Measurements from ENCODE around the gene PNLIPRP2.

PNLIPRP2 gene

GRCh38 chr10:116620423-116621400, at the start of gene PNLIPRP2:
PNLIPRP2 (plus strand) TSS chr10:116620953.
- DNase-seq (ENCODE audit: low read depth): no peak

- DNase-seq (ENCODE audit: low read depth): no peak
These were observed 46.0 kb upstream of the PNLIPRP2 start for GRCh38 chr10:116574797-116575196.

DNA sequence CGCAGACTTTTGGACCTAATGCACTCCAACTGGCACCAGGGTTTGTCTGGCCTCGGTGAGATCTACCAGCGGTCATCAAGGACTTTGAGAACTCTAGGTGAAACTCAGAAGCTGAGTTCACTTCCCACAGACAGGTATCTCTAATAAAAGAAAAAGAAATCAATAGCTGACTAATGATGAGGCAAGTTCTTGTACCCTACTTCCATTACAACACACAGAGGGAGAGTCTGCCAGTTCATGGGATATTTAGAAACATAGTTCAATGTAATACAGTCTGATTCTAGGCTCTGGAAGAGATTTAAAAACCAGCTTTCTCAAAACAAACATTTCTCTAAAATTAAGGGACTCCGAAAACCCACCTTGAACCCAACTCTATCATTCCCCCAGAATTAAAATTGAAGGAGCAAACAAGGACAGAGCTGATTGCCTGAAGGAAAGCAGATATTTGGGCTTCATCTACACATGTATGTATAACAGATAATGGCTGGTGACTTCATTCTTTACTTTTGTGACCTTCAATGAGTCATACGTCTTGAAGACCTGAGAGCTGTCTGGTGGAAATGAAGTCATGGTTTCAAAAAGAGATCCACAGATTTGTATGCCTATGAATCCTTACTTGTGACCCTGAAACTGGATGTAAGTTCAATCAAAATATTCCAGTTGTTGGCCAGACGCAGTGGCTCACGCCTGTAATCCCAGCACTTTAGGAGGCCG, 32.7 kb upstream of the PNLIPRP2 start:
- no peak for DNase-seq (ENCODE audit: low read depth)

GRCh38 chr10:116588995-116589394, 31.8 kb upstream of the PNLIPRP2 start:
- DNase-seq (ENCODE audit: low read depth): no peak

DNA sequence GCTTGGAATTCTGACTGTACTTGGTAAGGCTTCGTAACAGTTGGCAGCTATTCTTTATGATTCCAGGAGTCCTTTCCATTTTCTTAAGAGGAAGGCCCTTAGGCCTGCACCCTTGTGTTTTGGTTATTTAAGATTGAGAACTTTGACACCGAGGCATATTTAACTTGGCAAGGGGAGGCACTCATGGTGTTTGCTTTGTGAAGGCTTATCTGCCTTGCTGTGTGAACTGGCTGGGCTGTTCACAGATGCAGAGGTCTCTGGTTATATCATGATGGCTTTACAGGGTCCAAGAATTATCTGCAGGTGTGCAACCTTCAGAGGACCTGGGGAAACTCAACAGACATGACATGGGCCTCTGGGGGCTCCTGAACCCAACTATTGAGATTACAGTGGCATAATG, 30.8 kb upstream of the PNLIPRP2 start:
- no peak for DNase-seq (ENCODE audit: low read depth)

- DNase-seq (ENCODE audit: low read depth): no peak
These were observed 29.9 kb upstream of the PNLIPRP2 start, which contains the start of gene PNLIPRP1 for GRCh38 chr10:116590590-116591444. PNLIPRP1 (plus strand) TSS chr10:116590959; CDS start chr10:116591130, 171 bp downstream.

DNA sequence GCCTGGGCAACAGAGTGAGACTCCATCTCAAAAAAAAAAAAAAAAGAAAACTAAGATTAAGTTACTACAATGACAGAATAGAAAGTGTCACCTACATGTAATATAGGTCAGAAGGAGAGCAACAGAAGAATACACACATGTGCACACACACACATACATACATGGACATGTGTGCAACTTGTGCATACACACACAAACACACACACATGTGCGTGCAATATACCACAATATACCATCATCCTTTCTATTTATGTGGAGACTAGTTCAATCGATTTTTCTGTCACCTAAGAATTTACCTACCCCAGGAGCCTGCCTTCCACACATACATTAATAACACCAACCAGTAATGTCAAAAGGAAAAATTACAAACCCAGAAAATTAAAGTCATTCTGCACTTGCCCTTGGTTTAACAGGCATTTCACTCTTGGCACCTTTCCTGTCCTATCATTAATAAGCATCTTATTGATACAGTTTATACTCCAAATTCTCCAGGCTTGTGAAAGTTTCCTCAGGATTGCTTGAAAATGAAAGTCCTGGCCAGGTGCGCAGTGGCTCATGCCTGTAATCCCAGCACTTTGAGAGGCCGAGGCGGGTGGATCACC, 27.5 kb upstream of the PNLIPRP2 start:
- no peak for DNase-seq (ENCODE audit: low read depth)

DNA sequence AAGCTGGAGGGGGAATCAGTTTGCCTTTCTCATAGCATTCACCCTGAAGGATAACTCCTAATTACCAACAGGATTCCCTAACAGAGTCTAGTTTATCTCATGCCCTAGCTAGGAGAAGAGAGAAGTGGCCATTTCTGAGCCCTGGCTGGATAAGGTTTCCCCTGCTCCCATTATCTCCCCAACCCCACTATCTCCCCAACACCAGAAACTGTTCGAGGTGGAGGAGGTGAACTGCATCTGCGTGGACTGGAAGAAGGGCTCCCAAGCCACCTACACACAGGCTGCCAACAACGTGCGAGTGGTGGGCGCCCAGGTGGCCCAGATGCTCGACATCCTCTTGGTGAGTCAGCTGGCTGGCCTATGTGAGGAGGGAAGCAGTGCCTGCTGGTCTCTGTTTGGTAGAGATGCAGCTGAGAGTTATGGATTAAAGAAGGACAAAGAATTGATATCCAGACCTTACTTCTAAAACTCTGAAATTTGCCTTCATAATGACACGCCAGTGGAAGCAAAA, 26.2 kb upstream of the PNLIPRP2 start:
- DNase-seq (ENCODE audit: low read depth): no peak

- no peak for DNase-seq (ENCODE audit: low read depth)
These were observed 24.7 kb upstream of the PNLIPRP2 start for GRCh38 chr10:116596062-116596461.

GRCh38 chr10:116597543-116597942, 23.2 kb upstream of the PNLIPRP2 start:
- no peak for DNase-seq (ENCODE audit: low read depth)

GRCh38 chr10:116598329-116598728, 22.4 kb upstream of the PNLIPRP2 start:
- DNase-seq (ENCODE audit: low read depth): no peak

- no peak for DNase-seq (ENCODE audit: low read depth)
These were observed 20.8 kb upstream of the PNLIPRP2 start for GRCh38 chr10:116599991-116600390.

DNA sequence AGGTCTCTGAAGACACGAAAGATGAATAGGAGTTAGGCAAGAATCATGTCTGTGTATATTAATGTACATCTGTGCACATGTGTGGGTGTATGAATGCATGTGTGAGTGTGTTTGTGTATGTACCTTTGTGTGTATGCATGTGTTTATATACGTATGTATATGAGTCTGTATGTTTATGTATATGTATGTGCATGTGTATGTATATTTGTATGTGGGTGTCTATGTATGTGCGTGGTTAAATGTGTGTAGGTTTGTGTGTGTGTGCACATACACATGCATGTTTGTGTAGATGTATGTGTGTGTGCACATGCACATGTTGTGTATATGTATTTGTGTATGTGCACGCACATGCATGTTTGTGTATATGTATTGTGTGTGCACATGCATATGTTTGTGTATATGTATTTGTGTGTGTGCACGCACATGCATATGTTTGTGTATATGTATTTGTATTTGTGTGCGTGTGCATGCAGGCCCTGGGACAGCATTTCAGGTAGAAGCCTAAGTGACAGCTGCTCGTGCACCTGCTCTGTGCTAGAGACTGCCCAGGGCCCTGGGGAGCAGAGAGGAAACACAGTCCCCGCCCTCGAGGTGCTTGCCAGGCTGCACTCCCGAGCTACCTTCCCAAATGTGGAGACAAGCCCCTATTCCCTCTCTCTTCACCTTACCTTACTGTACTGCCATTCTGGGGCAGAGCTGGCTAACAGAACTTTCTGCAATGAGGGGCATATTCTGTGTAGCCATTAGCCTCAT, 17.9 kb upstream of the PNLIPRP2 start:
- DNase-seq (ENCODE audit: low read depth): no peak

GRCh38 chr10:116606061-116606483, 14.7 kb upstream of the PNLIPRP2 start:
- DNase-seq (ENCODE audit: low read depth): no peak

DNA sequence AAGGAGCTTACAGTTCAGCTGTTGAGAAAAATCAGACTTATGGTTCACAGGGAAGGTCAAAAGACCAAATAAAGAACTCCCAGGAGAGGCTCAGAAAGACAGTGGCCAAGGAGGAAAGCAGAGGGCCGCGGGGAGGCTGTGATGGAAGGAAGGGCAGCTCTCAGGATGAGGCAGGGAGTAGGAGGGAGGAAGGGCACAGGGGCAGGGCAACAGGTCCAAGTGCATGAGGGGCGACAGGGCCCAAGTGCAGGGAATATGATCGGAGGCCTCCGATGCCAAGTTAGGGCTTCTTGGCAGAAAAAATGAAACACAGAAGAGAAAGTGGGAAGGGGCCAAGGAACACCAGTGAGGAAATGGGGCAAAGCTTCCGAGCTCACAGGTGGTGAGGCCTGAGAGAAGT, 13.4 kb upstream of the PNLIPRP2 start:
- DNase-seq (ENCODE audit: low read depth): no peak

GRCh38 chr10:116608686-116609594, 11.8 kb upstream of the PNLIPRP2 start:
- DNase-seq (ENCODE audit: low read depth): no peak

GRCh38 chr10:116610443-116611152, 10.2 kb upstream of the PNLIPRP2 start:
- DNase-seq (ENCODE audit: low read depth): no peak

- no peak for DNase-seq (ENCODE audit: low read depth)
These were observed 9.6 kb upstream of the PNLIPRP2 start for GRCh38 chr10:116611153-116611545.
